GM12878 (cell line): ENCODE measurements around the gene SLC12A7.

Experiments
- JUNB ChIP-seq: IDR thresholded peaks from 2 replicates; pipeline ENCODE4 v1.6.1; 2016; ENCODE audit warnings: antibody characterized with exemption, mild to moderate bottlenecking
- NFIC ChIP-seq: IDR thresholded peaks from 2 replicates; pipeline ENCODE4 v1.6.1; 2012; ENCODE audit warnings: low read depth, mild to moderate bottlenecking, inconsistent platforms, low read length, moderate library complexity
- POLR2A ChIP-seq: IDR thresholded peaks from 2 replicates; pipeline ENCODE4 v1.6.1; 2011; ENCODE audit warnings: low read depth, mild to moderate bottlenecking, low read length
- SMC3 ChIP-seq: IDR thresholded peaks from 2 replicates; pipeline ENCODE4 v1.6.1; 2011; ENCODE audit warnings: low read length, improper control_type of control experiment, borderline replicate concordance
- TF ChIP-seq, protein P1 (sequence below): fragments of 450-650 bp; IDR thresholded peaks from 2 replicates; pipeline ENCODE4 v1.6.1; 2016; ENCODE audit warnings: mild to moderate bottlenecking
- TF ChIP-seq, protein P2 (sequence below): IDR thresholded peaks from 2 replicates; pipeline ENCODE4 v1.6.1; 2012; ENCODE audit warnings: low read depth, low read length, improper control_type of control experiment

DNA sequence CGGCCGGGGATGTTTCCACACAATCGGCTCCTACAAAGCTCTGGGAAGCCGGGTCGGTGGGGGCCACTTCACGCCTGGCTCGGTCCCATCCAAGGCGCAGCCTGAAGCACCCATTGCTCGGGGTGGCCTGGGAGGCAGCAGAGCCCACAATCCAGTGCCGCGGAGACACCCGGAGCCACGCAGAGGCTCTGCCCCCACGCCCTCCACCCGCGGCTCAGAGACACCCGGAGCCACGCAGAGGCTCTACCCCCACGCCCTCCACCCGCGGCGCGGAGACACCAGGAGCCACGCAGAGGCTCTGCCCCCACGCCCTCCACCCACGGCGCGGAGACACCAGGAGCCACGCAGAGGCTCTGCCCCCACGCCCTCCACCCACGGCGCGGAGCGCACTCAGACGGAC lies 31.9 kb downstream of the SLC12A7 start:
- TF ChIP-seq JUNB (no peak), POLR2A (no peak), SMC3 (no peak), NFIC (no peak)
- TF ChIP-seq, protein P1, sequence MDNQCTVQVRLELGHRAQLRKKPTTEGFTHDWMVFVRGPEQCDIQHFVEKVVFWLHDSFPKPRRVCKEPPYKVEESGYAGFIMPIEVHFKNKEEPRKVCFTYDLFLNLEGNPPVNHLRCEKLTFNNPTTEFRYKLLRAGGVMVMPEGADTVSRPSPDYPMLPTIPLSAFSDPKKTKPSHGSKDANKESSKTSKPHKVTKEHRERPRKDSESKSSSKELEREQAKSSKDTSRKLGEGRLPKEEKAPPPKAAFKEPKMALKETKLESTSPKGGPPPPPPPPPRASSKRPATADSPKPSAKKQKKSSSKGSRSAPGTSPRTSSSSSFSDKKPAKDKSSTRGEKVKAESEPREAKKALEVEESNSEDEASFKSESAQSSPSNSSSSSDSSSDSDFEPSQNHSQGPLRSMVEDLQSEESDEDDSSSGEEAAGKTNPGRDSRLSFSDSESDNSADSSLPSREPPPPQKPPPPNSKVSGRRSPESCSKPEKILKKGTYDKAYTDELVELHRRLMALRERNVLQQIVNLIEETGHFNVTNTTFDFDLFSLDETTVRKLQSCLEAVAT: no peak
- TF ChIP-seq, protein P2, sequence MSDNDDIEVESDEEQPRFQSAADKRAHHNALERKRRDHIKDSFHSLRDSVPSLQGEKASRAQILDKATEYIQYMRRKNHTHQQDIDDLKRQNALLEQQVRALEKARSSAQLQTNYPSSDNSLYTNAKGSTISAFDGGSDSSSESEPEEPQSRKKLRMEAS: no peak
